Spleen (tissue), 11 donors: ENCODE data around the gene GDI1. TPM values are rescaled to one million over a fixed set of nuclear protein-coding genes. Genes with fewer than 3 reads are reported as not detected.
"Not testable (repeated sequence)": the region's sequence is repeated elsewhere in the genome, so short reads cannot be mapped to it uniquely, and the experiment has no call there.

Experiments
- DNase-seq: peaks from one replicate; pipeline ENCODE4 v3.0.0-alpha.2; 2020
- H3K27ac ChIP-seq, 8 donors: fragments of 200-600 bp; sonication (generic) in 7 of 8; 1 replicate in 4 of 8; 2 replicates in 4 of 8; pipeline versions ENCODE4 v1.5.0 to v1.8.0; 2016 to 2021; ENCODE audit warnings: inconsistent platforms in 4 of 8, mild to moderate bottlenecking in 4 of 8, moderate library complexity in 1 of 8
- H3K27me3 ChIP-seq, 7 donors: fragments of 200-600 bp; sonication (generic) in 6 of 7; replicated peaks in 1 of 7; 1 replicate in 4 of 7; 2 replicates in 3 of 7; pipeline versions ENCODE4 v1.5.0 to v1.8.0; 2016 to 2021; ENCODE audit warnings: inconsistent platforms in 3 of 7, mild to moderate bottlenecking in 1 of 7
- H3K36me3 ChIP-seq, 6 donors: fragments of 200-600 bp; sonication (generic) in 5 of 6; 1 replicate in 4 of 6; 2 replicates in 2 of 6; pipeline versions ENCODE4 v1.5.0 to v1.8.0; 2016 to 2021; ENCODE audit warnings: inconsistent platforms in 2 of 6
- H3K4me1 ChIP-seq, 6 donors: fragments of 200-600 bp; sonication (generic) in 5 of 6; 1 replicate in 3 of 6; 2 replicates in 3 of 6; pipeline versions ENCODE4 v1.5.0 to v1.8.0; 2016 to 2021; ENCODE audit warnings: inconsistent platforms in 3 of 6
- H3K4me3 ChIP-seq, 8 donors: fragments of 200-600 bp; sonication (generic) in 7 of 8; 1 replicate in 4 of 8; 2 replicates in 4 of 8; pipeline versions ENCODE4 v1.5.0 to v1.8.0; 2016 to 2021; ENCODE audit warnings: inconsistent platforms in 4 of 8, mild to moderate bottlenecking in 4 of 8, moderate library complexity in 2 of 8
- H3K9me3 ChIP-seq, 8 donors: fragments of 200-600 bp; sonication (generic) in 7 of 8; 1 replicate in 4 of 8; 2 replicates in 4 of 8; pipeline versions ENCODE4 v1.5.0 to v1.8.0; 2016 to 2021; ENCODE audit warnings: inconsistent platforms in 4 of 8
- POLR2A ChIP-seq, 3 donors: fragments of 450-650 bp; IDR thresholded peaks; one replicate each; pipeline ENCODE4 v1.5.1; 2017; ENCODE audit warnings: antibody characterized with exemption in 3 of 3, mild to moderate bottlenecking in 1 of 3
- POLR2AphosphoS5 ChIP-seq, 3 donors: sonication (generic); formaldehyde crosslinking; IDR thresholded peaks; one replicate each; pipeline ENCODE4 v1.5.1; 2017; ENCODE audit warnings: antibody characterized with exemption in 3 of 3
- WGBS, 5 donors: extraction: QIAGEN DNeasy Blood & Tissue Kit in 3 of 5; methylation state at CpG; one replicate each; pipeline versions ENCODE4 v1.1.5 to v1.1.7; 2013 to 2018; 5-methylcytosine and 5-hydroxymethylcytosine counted together
- intact Hi-C: fragments of 100-400 bp; cut with DNase I; formaldehyde crosslinking; loops from one replicate; pipeline ENCODE4 v1.15.0; 2023; ENCODE audit warnings: low total_unique reads
- polyA plus RNA-seq, 3 donors: library from polyadenylated mRNA; stranded (reverse); fragments of 200-250 nt; gene quantifications; one replicate each; pipeline ENCODE4 v1.2.1, GENCODE V29; 2013
- total RNA-seq, 7 donors: library from RNA; depleted of rRNA in 3 of 7; stranded (reverse); fragments of >200 nt in 3 of 7; fragmentation: NEBNext Ultra II Directional in 4 of 7; extraction: Animal tissue kit (Norgen Biotek cat#: 25700) in 4 of 7; gene quantifications; one replicate each; pipeline versions ENCODE4 v1.1.0 to v1.2.1, GENCODE V29; 2016 to 2021
- TF ChIP-seq, protein P1 (sequence below), 11 experiments: fragments of 200-600 bp in 7 of 11; fragments of 450-650 bp in 4 of 11; sonication (generic) in 4 of 11; IDR thresholded peaks in 8 of 11; conservative IDR thresholded peaks in 3 of 11; 1 replicate in 7 of 11; 2 replicates in 4 of 11; pipeline versions ENCODE4 v1.4.0 to v1.8.0; 2016 to 2021; ENCODE audit warnings: antibody characterized with exemption in 11 of 11, inconsistent platforms in 4 of 11, mild to moderate bottlenecking in 1 of 11
- donor health status: healthy with polysubstance abuse.
- donor health status: DM: no; HTN: no; CAD: no; lungs with moderate emphysema.
- donor health status: DM: no; HTN: no; CAD: no.
- donor health status: Bipolar disorder and iron deficiency.
- donor health status: healthy.
- donor health status: DM: no; HTN: no; CAD: no.
- donor health status: DM: yes; HTN: yes; CAD: no.

The GDI1 gene
- total and polyA plus RNA-seq, 10 donors: 56.2 to 137 (median 111) TPM

DNA sequence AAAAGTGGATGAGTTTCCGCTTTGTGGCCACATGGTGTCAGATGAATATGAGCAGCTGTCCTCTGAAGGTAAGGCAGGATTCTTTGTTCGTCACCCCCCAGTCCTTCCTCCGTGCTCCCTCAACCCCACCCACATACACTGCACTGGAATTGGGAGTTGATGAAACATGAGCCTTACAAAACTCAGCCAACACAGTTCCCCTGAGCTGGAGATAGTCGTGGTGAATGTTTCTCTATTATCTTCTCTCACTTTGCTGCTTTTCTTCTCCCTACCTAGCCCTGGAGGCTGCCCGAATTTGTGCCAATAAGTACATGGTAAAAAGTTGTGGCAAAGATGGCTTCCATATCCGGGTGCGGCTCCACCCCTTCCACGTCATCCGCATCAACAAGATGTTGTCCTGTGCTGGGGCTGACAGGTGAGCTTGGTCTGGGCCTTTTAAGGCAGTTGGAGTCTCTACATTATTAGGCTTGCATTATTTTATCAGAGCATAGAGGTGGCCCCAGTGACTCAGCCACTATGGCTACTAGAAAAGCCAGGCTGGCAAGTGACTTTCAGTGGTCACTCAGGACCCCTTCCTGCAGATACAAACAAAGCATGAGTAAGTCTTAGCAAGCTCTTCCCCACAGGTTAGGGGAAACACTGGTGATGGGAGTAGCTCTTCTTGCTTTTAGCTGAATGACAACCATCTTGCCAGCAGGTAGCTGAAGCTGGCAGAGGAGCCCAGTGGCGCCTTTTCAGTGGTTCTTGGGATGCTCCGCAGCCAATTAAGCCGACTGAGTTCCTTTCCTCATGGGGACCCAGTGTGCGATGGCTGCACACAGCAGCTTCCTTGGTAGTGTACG, 37.2 kb upstream of the GDI1 start:
- Histone ChIP-seq H3K4me3 (peak overlapping the region; percentile 49 to 72 (median 57)), H3K27me3 (no peaks in the 10 kb centered on the region), H3K9me3 (no peaks in the 10 kb centered on the region), H3K36me3 (peaks cover 0 to 57% (median 19%) of the 10 kb centered on the region in 6 donors), H3K27ac (peak overlapping the region in 7 of 8 donors; percentile 94 to 99 (median 98)), H3K4me1 (peaks cover 0 to 47% (median 22%) of the 10 kb centered on the region in 6 donors)
- TF ChIP-seq POLR2A (IDR thresholded peaks at IDR 0.05) (no peak), POLR2AphosphoS5 (IDR thresholded peaks at IDR 0.05) (no peak)
- TF ChIP-seq, protein P1, sequence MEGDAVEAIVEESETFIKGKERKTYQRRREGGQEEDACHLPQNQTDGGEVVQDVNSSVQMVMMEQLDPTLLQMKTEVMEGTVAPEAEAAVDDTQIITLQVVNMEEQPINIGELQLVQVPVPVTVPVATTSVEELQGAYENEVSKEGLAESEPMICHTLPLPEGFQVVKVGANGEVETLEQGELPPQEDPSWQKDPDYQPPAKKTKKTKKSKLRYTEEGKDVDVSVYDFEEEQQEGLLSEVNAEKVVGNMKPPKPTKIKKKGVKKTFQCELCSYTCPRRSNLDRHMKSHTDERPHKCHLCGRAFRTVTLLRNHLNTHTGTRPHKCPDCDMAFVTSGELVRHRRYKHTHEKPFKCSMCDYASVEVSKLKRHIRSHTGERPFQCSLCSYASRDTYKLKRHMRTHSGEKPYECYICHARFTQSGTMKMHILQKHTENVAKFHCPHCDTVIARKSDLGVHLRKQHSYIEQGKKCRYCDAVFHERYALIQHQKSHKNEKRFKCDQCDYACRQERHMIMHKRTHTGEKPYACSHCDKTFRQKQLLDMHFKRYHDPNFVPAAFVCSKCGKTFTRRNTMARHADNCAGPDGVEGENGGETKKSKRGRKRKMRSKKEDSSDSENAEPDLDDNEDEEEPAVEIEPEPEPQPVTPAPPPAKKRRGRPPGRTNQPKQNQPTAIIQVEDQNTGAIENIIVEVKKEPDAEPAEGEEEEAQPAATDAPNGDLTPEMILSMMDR (IDR thresholded peaks at IDR 0.05 in 8 of 11, conservative IDR thresholded peaks at IDR 0.05 in 3 of 11): no peak
- WGBS, 5 donors: 16 to 59% (median 45%) methylated on average over 8 to 14 of the region's 14 CpGs
- DNase-seq: no peak
- intact Hi-C loops: no loop called here

DNA sequence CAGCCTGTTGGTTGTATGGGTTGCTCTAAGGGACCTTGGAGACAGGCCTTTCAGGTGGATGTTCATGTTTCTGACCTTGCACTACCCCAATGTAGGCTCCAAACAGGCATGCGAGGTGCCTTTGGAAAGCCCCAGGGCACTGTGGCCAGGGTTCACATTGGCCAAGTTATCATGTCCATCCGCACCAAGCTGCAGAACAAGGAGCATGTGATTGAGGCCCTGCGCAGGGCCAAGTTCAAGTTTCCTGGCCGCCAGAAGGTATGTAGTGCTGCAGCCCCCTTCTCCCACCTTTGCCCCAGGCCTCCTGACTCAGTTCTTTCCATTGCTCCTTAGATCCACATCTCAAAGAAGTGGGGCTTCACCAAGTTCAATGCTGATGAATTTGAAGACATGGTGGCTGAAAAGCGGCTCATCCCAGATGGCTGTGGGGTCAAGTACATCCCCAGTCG, 36.6 kb upstream of the GDI1 start:
- DNase-seq, H3K27me3 ChIP-seq, H3K9me3 ChIP-seq, intact Hi-C loops: not testable (repeated sequence)
- Histone ChIP-seq H3K27ac (peak overlapping the region in 3 of 8 donors; percentile 94 to 99 (median 98)), H3K4me3 (peak overlapping the region in 3 of 8 donors; percentile 53 to 72 (median 58)), H3K36me3 (peaks cover 0 to 63% (median 19%) of the 10 kb centered on the region in 6 donors), H3K4me1 (peaks cover 0 to 47% (median 22%) of the 10 kb centered on the region in 6 donors)
- 78 to 82% (median 81%) methylated on average over 2 to 6 of the region's 6 CpGs for WGBS, 5 donors

DNA sequence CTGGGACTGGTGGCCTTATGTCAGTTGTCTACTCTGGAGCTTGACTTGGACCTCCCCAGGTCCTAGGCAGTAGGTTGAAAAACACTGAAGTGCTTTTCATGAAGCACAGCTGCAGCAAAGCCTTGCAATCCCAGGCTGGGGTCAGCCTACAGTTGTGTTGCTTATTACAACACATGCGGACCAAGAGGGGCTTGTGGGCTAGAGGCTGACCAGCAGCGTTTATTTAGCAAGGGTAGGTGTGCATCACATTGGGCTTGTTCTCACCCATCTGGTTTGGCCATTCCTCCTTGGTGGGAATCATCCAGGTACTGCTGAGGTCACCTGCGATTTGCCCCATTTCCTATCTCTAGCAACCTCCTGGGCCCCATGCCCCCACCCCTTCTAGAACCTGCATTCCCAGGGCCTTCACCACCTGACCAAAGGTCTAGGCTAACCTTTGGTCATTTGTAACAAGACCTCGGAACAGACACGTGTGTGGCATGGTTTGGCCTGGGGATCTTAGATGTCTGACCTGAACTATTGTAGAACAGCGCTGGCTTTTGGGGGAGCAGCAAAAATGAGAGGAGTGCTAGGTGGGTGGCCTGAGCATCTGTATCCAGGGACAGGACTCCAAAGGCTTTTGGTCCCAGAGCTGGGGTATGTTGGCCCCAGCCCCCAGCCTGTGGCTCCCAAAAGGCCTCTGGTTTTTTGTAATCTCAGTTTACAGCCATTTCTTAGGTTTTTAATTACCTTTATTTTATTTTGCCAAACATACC, 35.7 kb upstream of the GDI1 start:
- H3K27ac ChIP-seq: peak overlapping the region in 2 of 8 donors; percentile 7 to 94
- WGBS, 5 donors: 50 to 71% (median 60%) methylated on average over 3 to 6 of the region's 6 CpGs
- H3K27me3 ChIP-seq: no peaks in the 10 kb centered on the region
- no peak overlapping the region for H3K4me3 ChIP-seq
- TF ChIP-seq POLR2A (IDR thresholded peaks at IDR 0.05): no peak
- TF ChIP-seq, protein P1 (IDR thresholded peaks at IDR 0.05 in 8 of 11, conservative IDR thresholded peaks at IDR 0.05 in 3 of 11): no peak
- peak in 2 of 3 donors; percentile 24 to 59 for TF ChIP-seq POLR2AphosphoS5 (IDR thresholded peaks at IDR 0.05)
- intact Hi-C loops: no loop called here
- H3K4me1 ChIP-seq: peaks cover 0 to 46% (median 22%) of the 10 kb centered on the region in 6 donors
- no peak for DNase-seq
- H3K36me3 ChIP-seq: peaks cover 0 to 64% (median 19%) of the 10 kb centered on the region in 6 donors
- no peaks in the 10 kb centered on the region for H3K9me3 ChIP-seq

DNA sequence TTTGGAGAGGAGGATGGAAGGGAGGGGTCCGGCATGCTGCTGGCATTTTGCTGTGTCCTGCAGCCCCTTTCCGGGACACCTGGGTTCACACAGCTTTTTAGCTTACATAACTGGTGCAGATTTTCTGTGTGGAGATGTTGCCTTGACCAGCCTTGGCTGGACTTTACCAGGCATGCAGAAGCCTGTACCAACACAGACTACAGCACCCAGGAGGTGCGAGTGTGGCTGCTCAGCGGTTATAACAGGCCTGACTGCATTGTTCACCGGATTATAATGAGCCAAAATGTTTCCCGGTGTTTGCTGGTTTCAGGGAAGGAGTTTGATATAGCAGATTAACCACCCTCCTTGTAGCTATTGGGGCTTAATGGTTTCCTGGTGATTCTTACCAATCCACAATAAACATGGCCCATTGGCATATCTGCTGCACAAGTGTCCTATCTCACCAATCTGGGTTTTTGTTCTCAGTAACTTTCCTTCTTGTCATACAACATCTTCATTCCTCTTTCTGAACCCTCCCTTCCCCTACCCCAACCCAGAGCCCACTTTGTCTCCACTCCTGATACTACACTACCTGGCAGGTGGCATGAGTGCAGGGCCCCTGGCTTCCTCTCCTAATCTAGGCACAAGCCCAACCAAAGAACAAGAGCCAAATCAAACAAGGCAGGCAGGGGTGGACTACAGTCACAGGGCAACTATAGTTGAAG, 34.9 kb upstream of the GDI1 start:
- 69 to 84% (median 75%) methylated on average over 6 of the region's 6 CpGs for WGBS, 5 donors

More for the DNA sequence above, 34.9 kb upstream of the GDI1 start:
- Histone ChIP-seq H3K36me3 (peaks cover 0 to 64% (median 19%) of the 10 kb centered on the region in 6 donors), H3K27me3 (no peaks in the 10 kb centered on the region), H3K27ac (peak overlapping the region in 1 of 8 donors; percentile 27), H3K4me3 (no peak overlapping the region), H3K9me3 (no peaks in the 10 kb centered on the region), H3K4me1 (peaks cover 0 to 38% (median 18%) of the 10 kb centered on the region in 6 donors)
- intact Hi-C loops: no loop called here
- TF ChIP-seq, protein P1 (IDR thresholded peaks at IDR 0.05 in 8 of 11, conservative IDR thresholded peaks at IDR 0.05 in 3 of 11): no peak
- DNase-seq: no peak
